NCI-H510A treated with DMSO at 0.1 percent for 48 hours (cell line): ENCODE data around the gene PRMT7.

Experiments
- DNase-seq: peaks from one replicate; lab custom pipeline; 2025; lab: John Stamatoyannopoulos, UW

Gene PRMT7

DNA sequence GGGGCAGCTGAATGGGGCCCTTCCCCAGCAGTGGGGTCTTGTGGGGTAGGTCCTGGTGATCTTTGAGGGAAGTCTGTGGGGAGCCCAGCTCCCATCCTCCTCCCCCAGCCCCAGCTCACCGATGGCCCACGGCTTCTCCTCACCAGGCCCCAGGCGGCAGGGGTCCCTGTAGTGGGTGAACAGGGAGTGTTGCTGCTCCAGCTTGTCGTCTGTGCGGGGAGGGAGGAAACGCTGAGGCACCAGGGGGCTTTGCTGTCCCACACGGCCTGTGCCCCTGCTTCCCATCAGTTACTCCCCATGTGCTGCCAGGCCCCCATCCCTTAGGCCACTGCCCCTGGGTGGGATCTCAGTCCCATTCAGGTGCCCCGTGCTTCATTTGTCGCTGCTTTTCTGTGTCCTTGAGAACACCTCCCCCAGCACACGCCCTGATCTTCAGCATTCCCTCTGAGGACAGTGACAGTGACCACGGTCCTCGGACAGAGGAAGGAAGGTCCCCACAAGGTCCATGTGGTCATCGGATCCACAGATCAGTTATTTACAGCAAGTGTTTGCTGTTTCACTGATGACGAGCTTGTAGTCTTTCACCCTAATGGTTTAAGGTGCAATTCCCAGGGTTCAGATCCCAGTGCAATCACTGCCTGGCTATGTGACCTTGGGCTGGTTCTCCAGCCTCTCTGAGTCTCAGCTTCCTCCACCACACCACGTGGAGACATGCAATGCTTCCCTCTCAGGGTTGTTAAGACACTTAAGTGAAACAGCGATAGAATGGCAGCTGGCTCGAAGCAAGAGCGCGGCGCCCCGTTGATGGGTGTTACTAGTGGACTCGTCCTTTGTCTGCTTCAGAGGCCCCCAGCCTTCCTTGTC, 53.1 kb downstream of the PRMT7 start:
- DNase-seq = no peak

GRCh38 chr16:68364561-68364998, 53.8 kb downstream of the PRMT7 start:
- no peak for DNase-seq

DNA sequence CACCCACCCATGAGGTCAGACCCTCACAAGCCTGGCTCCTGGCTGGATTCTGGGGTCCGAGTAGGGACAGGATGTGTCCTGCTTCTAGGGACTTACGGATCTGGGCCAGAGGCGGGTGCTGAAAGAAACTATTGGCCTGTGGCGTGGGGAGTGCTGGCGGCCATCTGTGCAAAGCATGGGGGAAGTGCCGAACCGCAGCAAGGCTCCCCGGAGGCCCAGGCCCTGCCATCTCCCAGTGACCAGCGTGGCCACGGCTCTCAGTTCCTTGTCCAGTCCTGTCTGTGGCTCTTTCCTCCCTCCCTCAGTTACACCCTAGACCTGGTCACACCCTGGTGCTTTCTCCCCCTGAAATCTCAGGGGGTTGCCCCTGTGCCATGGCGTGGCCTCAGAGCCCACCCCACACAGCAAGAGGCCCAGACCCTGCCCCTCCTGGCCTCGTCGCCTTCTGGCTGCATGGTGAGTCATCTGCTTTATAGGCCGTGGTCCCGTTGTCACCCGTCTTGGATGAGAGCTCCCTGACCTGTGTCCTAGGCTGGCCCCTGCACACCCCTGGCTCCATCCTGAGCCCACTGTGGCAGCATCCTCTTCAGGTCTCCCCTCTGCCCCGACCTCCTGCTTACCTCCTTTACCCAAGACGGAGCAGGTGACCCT, 54.5 kb downstream of the PRMT7 start:
- DNase-seq = no peak

GRCh38 chr16:68366062-68366461, 55.2 kb downstream of the PRMT7 start:
- DNase-seq = no peak

- DNase-seq = no peak
Measured at GRCh38 chr16:68367030-68367429, 56.2 kb downstream of the PRMT7 start.

DNA sequence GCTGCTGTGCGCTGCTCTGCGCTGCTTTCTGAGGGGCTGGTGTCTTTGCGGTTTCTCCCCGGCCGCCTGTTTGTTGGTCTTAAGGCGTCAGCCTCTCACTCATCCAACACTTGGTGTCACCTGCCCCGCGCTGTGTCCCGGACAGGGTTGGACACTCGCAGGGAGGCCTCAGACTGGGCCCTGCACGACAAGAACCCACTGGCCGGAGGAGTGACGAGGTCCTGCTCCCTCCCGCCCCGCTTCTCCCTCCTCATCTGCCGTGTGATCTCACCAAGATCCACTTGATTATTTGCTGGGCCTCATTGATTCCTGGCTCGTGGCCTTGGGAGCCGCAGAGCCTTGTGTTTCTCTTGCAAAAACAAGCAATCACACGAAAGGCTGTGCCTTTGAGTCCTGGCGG, 56.6 kb downstream of the PRMT7 start:
- no peak for DNase-seq

- no peak for DNase-seq
Measured at GRCh38 chr16:68367891-68368290, 57.1 kb downstream of the PRMT7 start.

DNA sequence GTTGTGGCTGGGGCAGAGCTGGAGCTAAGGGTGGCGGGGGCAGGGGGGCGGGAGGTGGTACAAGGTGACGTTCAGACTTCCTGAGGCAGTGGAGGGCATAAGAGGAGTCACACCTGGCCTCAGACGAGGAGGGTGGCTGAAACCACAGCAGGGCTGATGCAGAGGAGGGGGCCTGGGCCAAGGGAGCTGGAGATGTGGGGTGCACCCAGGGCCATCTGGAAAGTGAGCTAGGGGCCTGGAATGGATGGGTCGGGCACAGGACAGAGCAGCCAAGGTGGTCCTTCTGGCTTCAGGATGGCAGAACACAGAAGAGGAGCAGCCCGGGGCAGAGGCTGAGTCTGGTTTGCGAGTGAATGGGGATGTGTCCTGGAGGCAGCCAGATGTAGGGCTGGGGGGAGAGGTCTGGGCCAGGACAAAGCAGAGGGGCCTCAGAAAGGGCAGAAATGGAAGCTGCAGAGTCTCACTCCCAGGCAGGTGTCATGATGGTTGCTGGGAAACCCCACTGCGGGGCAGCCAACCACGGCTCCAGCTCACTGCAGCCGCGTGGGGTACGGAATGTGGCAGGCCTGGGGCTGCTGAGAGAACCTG, 57.6 kb downstream of the PRMT7 start:
- DNase-seq = no peak

DNA sequence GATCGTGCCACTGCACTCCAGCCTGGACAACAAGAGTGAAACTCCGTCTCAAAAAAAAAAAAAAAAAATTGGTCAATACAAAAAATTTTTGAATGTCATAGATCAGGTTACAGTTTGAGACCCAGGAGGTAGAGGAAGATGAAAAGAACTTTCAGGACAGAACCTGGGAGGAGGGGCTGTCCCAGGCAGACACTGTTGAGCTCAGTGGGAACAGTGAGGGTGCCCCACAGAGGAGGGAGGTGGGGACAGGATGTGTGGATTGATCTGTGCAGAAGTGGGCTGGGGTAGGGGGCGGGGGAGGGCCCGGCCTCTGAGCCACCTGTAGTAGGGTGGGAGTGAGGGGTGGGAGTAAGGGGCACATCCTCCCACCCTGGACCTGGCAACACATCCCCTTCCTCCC, 58.3 kb downstream of the PRMT7 start:
- no peak for DNase-seq

- no peak for DNase-seq
Measured at GRCh38 chr16:68369697-68370580, 59.1 kb downstream of the PRMT7 start.

GRCh38 chr16:68370581-68371275, 59.9 kb downstream of the PRMT7 start:
- peak; percentile 43 for DNase-seq

DNA sequence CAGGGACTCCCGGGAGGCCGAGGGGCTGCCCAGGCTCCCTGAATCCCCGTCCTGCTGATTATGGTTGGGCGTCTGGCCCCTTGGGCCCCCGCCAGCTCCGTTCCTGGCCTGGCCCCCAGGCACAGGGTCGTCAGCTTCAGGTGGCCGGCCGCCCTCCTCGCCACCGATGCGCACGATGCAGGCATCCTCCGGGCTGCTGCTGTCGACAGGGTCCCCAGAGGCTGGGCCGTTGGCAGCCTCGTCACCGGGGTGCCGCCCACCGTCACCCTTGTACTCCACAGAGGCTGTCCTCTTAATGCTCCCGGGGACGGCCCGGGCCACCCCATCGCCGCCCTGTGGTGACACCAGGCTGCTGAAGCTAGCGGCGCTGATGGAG, 60.4 kb downstream of the PRMT7 start:
- DNase-seq = no peak

DNA sequence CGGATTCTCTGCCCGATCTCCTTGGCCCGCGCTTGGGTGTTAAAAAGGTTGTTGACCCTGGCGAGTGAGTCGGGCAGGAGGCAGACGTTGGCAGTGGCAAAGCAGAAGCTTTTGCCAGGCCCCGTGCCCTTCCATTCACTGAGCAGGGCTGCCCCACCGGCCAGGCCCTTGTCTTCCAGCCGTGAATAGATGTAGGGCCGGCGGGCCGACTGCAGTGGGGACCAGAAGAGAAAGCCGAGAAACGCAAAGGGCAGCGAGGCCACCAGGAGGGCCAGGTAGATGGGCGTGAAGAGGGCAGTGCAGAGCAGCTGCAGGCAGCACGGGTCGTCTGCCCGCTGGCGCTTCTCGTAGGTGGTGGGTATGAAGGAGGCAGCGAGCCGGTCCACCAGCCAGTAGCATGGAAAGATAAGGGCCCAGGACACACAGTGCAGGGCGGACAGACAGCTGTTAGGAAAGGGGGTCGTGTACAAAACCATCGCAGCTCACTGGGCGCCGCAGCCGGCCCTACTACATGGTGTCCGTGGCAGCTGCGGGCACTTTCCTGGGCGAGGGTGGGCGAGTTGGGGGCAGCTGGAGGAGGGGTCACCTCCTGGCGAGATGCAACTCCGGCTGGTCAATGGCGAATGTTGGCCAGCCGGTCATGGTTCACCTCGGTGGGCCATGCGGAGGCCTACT, 61.0 kb downstream of the PRMT7 start:
- DNase-seq = no peak

GRCh38 chr16:68372381-68372720, 61.5 kb downstream of the PRMT7 start:
- no peak for DNase-seq

DNA sequence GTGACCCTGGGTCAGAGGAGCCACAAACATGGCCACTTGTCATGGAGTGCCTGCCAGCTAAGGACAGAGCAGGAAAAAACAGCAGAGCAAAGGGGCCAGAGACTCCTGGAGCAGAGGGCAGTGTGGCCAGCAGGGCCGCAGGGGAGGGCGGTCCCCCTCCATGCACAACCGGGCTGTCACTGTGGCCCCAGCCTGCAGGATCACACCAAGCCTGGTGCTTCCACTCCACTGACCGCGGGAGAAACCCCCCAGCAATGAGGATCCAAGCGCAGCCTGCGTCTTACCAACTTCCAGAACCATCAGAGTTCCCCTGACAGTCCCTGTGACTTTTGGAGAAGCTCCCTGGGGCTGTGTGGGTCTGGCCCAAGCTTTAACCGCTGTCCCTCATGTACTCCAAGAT, 62.0 kb downstream of the PRMT7 start:
- no peak for DNase-seq

GRCh38 chr16:68373528-68374245, 62.9 kb downstream of the PRMT7 start:
- no peak for DNase-seq

DNA sequence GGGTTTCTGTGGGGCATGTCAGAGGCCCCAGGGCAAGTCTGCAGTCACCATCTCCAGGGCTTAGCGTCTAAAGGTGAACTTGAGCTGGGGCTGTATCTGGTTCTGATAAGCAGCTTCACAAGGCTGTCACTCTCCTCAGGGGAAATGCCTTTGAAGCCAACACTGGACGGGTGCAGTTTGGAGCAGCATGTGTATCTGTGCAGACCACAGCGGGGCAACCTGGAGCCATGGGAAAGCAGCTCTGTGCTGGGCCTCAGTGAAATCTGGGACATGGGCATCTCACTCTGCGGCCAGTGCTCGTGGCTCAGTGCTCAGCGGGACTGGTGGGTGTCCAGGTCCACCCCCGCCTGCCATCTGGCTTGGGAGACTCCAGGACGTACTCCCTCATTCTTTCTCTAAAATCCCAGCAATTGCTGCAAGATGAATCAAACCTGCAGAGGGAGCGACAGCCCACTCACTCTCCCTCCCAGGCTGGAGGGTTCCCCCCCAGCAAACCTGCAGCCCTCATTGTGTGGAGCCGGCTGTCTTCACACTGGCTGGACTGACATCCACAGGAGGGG, 63.5 kb downstream of the PRMT7 start:
- DNase-seq = no peak

DNA sequence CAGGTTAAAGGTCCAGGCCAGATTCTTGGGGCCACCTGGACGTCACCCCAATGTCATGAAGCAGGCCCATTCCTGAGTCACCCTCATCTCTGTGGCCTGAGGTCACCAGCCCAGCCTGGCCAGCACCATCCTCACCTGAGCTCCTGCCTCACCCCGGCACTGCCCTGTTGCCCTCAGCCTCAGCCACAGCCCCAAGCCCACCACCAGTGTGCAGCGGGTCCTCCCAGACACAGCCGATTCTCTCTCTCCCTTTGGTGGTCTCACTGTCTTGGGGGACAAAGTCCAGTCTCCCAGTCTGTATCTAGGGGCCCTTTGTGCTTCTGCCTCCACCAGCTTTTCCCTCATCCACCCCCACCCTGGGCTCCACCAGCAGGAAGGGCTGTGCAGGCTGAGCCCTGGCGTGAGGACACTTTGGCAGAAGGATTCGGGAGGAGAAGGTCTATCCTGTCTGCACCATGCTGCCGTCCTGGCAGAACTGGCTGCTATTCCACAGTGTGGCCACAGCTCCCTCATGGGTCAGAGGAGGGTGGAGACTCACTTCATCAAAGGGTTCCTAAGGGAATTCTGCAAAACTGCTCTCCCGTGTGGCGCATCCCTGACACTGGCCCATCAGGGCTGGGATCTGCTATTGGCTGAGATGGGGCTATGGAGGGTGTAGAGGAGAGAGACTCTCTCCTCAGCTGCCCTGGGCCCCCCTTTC, 64.3 kb downstream of the PRMT7 start:
- no peak for DNase-seq

GRCh38 chr16:68375801-68376536, 65.2 kb downstream of the PRMT7 start:
- no peak for DNase-seq
